PC-9 (cell line): ENCODE measurements around the gene CFAP99. TPM values are rescaled to one million over a fixed set of nuclear protein-coding genes. Genes with fewer than 3 reads are reported as not detected.

ENCODE experiments used
- BruUV-seq: library from RNA; stranded (reverse); fragments of 400-500 nt; replicated peaks from 2 replicates; lab custom pipeline; 2021; lab: Mats Ljungman, UMichigan
- CTCF ChIA-PET: fragments of 300-600 bp; sonication (Branson Sonifier 250); formaldehyde crosslinking; loops from one replicate; lab custom pipeline; 2022; ENCODE audit warnings: antibody characterized with exemption; lab: Charles Lee
- POLR2A ChIA-PET: fragments of 300-600 bp; sonication (Branson Sonifier 250); formaldehyde crosslinking; loops from one replicate; lab custom pipeline; 2022; ENCODE audit warnings: antibody characterized with exemption; ENCODE audit not compliant: unreplicated experiment; lab: Charles Lee
- DNase-seq, 2 experiments: peaks; one replicate each; pipeline versions ENCODE4 v3.0.0 to v3.0.0-alpha.2; 2015 to 2022; ENCODE audit warnings: mixed read lengths in 1 of 2
- H2AFZ ChIP-seq: fragments of 200-600 bp; sonication (generic); 2 replicates; pipeline ENCODE4 v1.8.1; 2017; ENCODE audit warnings: antibody characterized with exemption
- H3F3A ChIP-seq: fragments of 200-600 bp; sonication (generic); 2 replicates; pipeline ENCODE4 v1.8.1; 2017; ENCODE audit warnings: antibody characterized with exemption, mild to moderate bottlenecking, low read depth; ENCODE audit not compliant: insufficient read depth
- H3K27ac ChIP-seq: fragments of 200-600 bp; sonication (generic); 2 replicates; pipeline ENCODE4 v1.6.1; 2016; ENCODE audit warnings: mixed run types
- H3K27me3 ChIP-seq: fragments of 200-600 bp; sonication (generic); 2 replicates; pipeline ENCODE4 v1.6.1; 2016; ENCODE audit warnings: low read depth, mixed run types; ENCODE audit not compliant: insufficient read depth
- H3K36me3 ChIP-seq: fragments of 200-600 bp; sonication (generic); 2 replicates; pipeline ENCODE4 v1.6.1; 2016; ENCODE audit warnings: low read depth, mixed run types
- H3K4me1 ChIP-seq: fragments of 200-600 bp; sonication (generic); replicated peaks from 2 replicates; pipeline ENCODE4 v1.6.1; 2016; ENCODE audit warnings: mixed run types; ENCODE audit not compliant: insufficient read depth
- H3K4me2 ChIP-seq: fragments of 200-600 bp; sonication (generic); 2 replicates; pipeline ENCODE4 v1.6.1; 2017; ENCODE audit warnings: mixed run types
- H3K4me3 ChIP-seq: fragments of 200-600 bp; sonication (generic); 2 replicates; pipeline ENCODE4 v1.6.1; 2016; ENCODE audit warnings: mixed run types
- H3K79me2 ChIP-seq: fragments of 200-600 bp; sonication (generic); 2 replicates; pipeline ENCODE4 v1.6.1; 2017; ENCODE audit warnings: low read depth, mixed run types
- H3K9me2 ChIP-seq: fragments of 200-600 bp; sonication (generic); 2 replicates; pipeline ENCODE4 v1.8.1; 2017; ENCODE audit warnings: mild to moderate bottlenecking; ENCODE audit not compliant: insufficient read depth
- H3K9me3 ChIP-seq: fragments of 200-600 bp; sonication (generic); 2 replicates; pipeline ENCODE4 v1.8.1; 2016; ENCODE audit warnings: low read depth; ENCODE audit not compliant: insufficient read depth
- H4K20me1 ChIP-seq: fragments of 200-600 bp; sonication (generic); 2 replicates; pipeline ENCODE4 v1.8.1; 2017; ENCODE audit not compliant: insufficient read depth
- CTCF ChIP-seq: fragments of 200-600 bp; sonication (generic); conservative IDR thresholded peaks from 2 replicates; pipeline ENCODE4 v1.6.1; 2017; ENCODE audit warnings: mixed run types, antibody characterized with exemption, mild to moderate bottlenecking, moderate library complexity
- EZH2 ChIP-seq: fragments of 200-600 bp; sonication (generic); IDR thresholded peaks from 2 replicates; pipeline ENCODE4 v1.8.0; 2017; ENCODE audit warnings: antibody characterized with exemption, low read depth
- intact Hi-C: fragments of 100-400 bp; cut with micrococcal nuclease; formaldehyde crosslinking; loops from one replicate; pipeline ENCODE4 v1.10.0; 2022; ENCODE audit not compliant: unreplicated experiment
- total RNA-seq: library from RNA; stranded (reverse); gene quantifications from 2 replicates; pipeline ENCODE4 v1.2.3, GENCODE V29; 2021

The CFAP99 gene
- total RNA-seq, 1 experiment from 2014 or later = 0.85 TPM

GRCh38 chr4:2395038-2395437 lies 23.7 kb upstream of the CFAP99 start:
- no peaks in the 10 kb centered on the region for H3K9me3 ChIP-seq
- POLR2A ChIA-PET = no interaction called here
- no peak overlapping the region for H3K27ac ChIP-seq
- no peaks in the 10 kb centered on the region for H3K27me3 ChIP-seq
- H3K79me2 ChIP-seq = no peaks in the 10 kb centered on the region
- DNase-seq = no peak
- no peaks in the 10 kb centered on the region for H4K20me1 ChIP-seq
- BruUV-seq = no TSS peak
- no peaks in the 10 kb centered on the region for H3K9me2 ChIP-seq
- H3K4me2 ChIP-seq = no peak overlapping the region
- no peaks in the 10 kb centered on the region for H3F3A ChIP-seq
- H3K36me3 ChIP-seq = no peaks in the 10 kb centered on the region
- intact Hi-C loops = no loop called here
- CTCF ChIA-PET = no interaction called here
- H2AFZ ChIP-seq = no peak overlapping the region
- no peak for TF ChIP-seq EZH2
- no peak for TF ChIP-seq CTCF
- no peak overlapping the region for H3K4me3 ChIP-seq
- no peaks in the 10 kb centered on the region for H3K4me1 ChIP-seq

- no peak for TF ChIP-seq CTCF
- TF ChIP-seq EZH2 = no peak
- H3K79me2 ChIP-seq = no peaks in the 10 kb centered on the region
- no peaks in the 10 kb centered on the region for H3K9me2 ChIP-seq
- BruUV-seq = no TSS peak
- H3K36me3 ChIP-seq = no peaks in the 10 kb centered on the region
- H3K27ac ChIP-seq = no peak overlapping the region
- POLR2A ChIA-PET = no interaction called here
- CTCF ChIA-PET = interaction anchor here (0.6 kb wide), 1 partner anchor 170 kb away, joined by 3 read pairs; no protein-coding TSS in a partner anchor
- no peaks in the 10 kb centered on the region for H3K4me1 ChIP-seq
- intact Hi-C loops = no loop called here
- H3K4me3 ChIP-seq = no peak overlapping the region
- H2AFZ ChIP-seq = no peak overlapping the region
- no peaks in the 10 kb centered on the region for H3F3A ChIP-seq
- H3K27me3 ChIP-seq = no peaks in the 10 kb centered on the region
- no peaks in the 10 kb centered on the region for H4K20me1 ChIP-seq
- H3K9me3 ChIP-seq = no peaks in the 10 kb centered on the region
- no peak overlapping the region for H3K4me2 ChIP-seq
- no peak for DNase-seq
These were observed 23.2 kb upstream of the CFAP99 start for GRCh38 chr4:2395584-2395983.

GRCh38 chr4:2396781-2397368 lies 21.9 kb upstream of the CFAP99 start:
- no peaks in the 10 kb centered on the region for H3K9me3 ChIP-seq
- no peak overlapping the region for H2AFZ ChIP-seq
- no peak for TF ChIP-seq EZH2
- no peak for TF ChIP-seq CTCF
- H3K36me3 ChIP-seq = no peaks in the 10 kb centered on the region
- no peak for DNase-seq
- no peaks in the 10 kb centered on the region for H3K9me2 ChIP-seq
- no peaks in the 10 kb centered on the region for H3K79me2 ChIP-seq
- H4K20me1 ChIP-seq = no peaks in the 10 kb centered on the region
- BruUV-seq = no TSS peak
- intact Hi-C loops = no loop called here
- H3K4me1 ChIP-seq = no peaks in the 10 kb centered on the region
- ChIA-PET CTCF (no interaction called here), POLR2A (no interaction called here)
- no peaks in the 10 kb centered on the region for H3K27me3 ChIP-seq
- no peak overlapping the region for H3K4me2 ChIP-seq
- H3K27ac ChIP-seq = no peak overlapping the region
- no peak overlapping the region for H3K4me3 ChIP-seq
- no peaks in the 10 kb centered on the region for H3F3A ChIP-seq
